Fibroblast of pulmonary artery (primary cell): ENCODE measurements around the gene CKS1B.

ENCODE experiments used
- DNase-seq: peaks from one replicate; pipeline ENCODE4 v3.0.0-alpha.2; 2010; ENCODE audit warnings: low read depth
- H3K4me3 ChIP-seq: replicated peaks from 2 replicates; pipeline ENCODE4 v1.5.1; 2011; ENCODE audit warnings: low read depth, mild to moderate bottlenecking, control low read depth, low read length, moderate library complexity
- TF ChIP-seq, protein P1 (sequence below): IDR thresholded peaks from 2 replicates; pipeline ENCODE4 v1.5.1; 2011; ENCODE audit warnings: mild to moderate bottlenecking, control low read depth, low read length, inconsistent platforms; ENCODE audit errors: missing control alignments

The CKS1B gene

DNA sequence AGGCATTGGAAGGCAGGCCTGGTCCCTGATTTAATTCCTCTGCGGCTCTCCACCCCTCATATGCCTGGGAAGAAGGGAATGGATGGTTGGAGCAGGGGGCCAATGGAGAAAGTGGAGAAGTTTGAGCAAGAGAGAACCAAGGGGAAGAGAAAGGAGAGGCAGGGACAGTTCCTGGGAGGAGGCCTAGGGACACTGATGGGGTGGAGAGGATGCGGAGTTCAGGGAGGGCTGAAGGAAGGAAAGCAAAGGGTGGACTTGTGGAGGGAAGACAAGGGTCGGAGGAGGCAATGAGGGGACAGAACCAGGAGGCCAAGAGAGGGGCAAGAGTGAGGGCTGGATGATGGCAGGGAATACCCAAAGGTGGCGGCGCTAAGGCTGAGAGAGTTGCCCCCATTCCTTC, 35.3 kb downstream of the CKS1B start:
- TF ChIP-seq, protein P1, sequence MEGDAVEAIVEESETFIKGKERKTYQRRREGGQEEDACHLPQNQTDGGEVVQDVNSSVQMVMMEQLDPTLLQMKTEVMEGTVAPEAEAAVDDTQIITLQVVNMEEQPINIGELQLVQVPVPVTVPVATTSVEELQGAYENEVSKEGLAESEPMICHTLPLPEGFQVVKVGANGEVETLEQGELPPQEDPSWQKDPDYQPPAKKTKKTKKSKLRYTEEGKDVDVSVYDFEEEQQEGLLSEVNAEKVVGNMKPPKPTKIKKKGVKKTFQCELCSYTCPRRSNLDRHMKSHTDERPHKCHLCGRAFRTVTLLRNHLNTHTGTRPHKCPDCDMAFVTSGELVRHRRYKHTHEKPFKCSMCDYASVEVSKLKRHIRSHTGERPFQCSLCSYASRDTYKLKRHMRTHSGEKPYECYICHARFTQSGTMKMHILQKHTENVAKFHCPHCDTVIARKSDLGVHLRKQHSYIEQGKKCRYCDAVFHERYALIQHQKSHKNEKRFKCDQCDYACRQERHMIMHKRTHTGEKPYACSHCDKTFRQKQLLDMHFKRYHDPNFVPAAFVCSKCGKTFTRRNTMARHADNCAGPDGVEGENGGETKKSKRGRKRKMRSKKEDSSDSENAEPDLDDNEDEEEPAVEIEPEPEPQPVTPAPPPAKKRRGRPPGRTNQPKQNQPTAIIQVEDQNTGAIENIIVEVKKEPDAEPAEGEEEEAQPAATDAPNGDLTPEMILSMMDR = no peak

DNA sequence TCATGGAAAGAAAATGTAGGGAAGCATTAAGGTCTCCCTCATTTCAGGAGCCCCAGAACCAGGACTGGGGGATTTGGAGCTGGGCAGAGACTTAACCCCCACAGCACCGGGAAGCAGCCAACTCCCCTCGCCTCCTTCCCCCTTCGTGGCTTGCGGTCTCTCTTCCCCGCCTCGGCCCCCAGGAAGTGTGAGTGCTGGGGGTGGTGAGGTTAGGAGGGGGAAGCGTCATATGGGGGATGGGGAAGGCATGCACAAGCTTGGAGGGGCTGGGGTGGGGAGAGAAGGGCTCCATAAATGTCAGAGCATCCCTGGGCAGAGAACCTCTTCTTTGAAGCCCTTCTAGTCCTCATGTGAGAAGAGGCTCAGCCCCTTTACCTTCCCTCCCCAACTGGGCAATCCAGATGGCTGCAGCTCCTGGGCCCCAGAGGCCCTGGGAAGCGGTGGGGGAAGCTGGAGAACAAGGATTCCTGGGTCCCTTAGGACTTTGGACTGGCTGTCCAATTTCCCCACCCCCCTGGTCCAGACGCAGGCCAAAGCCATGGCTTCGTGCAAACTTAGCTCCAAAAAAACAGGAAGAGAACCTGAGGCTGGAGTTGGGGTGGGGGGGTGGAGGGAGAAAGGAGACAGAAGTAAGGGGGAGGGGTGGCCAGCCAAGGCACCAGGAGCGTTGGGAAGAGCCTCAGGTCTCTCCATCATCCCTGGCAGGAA, 35.9 kb downstream of the CKS1B start:
- no peak for DNase-seq
- TF ChIP-seq, protein P1 = no peak
- no peak overlapping the region for H3K4me3 ChIP-seq

More for the DNA sequence above, 35.3 kb downstream of the CKS1B start:
- DNase-seq = no peak
- H3K4me3 ChIP-seq = no peak overlapping the region

DNA sequence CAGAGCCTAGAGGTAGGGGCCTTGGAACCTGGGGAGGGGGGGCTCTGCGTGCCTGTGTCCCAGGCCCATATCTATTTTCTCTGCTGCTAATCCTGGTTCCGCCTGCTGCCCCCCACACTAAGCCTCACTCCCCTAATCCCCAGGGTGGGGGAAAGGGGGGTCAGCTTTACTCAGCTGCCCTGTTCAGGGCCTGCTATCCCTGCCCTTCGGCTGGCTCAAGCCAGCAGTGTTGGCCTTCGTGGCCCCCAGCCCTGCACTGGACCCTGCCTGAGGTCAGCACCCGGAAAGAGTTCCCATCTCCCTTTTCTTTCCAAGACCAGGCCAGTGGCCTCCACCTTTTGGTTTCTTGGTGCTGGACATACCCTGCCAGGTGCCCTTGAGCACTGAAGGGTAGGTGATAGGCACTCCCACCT, 36.5 kb downstream of the CKS1B start:
- TF ChIP-seq, protein P1 = no peak
- no peak overlapping the region for H3K4me3 ChIP-seq
- DNase-seq = no peak

DNA sequence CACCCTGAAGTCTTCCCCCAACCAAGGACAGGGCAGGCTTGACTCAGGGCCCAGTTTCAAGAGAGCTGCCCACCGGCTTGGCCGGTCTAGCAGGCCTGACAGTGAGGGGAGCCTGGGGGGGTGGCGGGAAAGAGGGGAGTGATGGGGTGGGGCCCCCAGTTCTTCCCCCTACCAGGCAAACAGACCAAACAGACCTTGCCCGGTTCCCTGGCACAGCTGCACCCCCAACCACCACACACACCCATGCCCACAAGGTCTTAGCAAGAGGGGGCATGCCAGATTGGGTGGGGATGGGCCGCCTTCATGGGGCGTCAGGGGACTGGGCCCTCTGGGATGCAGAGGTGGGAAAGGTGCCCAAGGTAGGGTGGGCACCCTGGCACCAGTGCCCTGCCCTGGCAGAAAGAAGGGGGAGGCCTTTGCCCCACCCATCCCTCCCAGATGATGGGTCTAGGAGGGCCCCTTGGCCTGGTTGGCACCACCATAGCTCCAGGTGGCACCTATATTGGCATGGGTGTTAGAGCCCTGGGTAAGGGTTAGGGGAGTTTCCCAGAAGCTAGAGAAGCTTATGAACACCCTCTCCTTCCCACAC, 37.0 kb downstream of the CKS1B start:
- DNase-seq = no peak
- TF ChIP-seq, protein P1 = no peak
- H3K4me3 ChIP-seq = no peak overlapping the region

DNA sequence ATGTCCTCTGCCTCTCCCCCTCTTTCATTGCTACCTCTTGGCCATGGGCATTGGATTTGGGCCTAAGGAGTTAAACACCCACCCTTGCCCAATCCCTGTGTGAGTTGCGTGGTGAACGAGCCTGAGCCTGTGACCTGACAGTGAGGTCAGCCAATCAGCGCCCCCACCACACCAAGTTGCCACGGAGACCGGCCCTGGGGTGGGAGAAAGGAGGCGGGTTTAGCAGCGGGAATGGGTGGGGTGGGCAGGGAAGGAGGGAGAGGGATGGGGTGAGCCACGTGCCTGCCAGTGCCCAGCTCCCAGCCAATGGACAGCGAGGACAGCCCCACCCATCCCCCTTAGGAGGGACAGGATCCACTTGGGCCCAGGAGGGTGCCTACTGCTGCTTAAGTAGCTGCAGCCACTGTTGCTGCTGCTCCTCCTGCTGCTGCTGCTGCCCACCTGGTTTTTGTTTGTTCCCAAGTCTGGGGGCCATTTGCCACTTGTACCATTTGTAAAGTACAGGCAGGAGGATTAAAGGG, 37.6 kb downstream of the CKS1B start:
- TF ChIP-seq, protein P1 = no peak
- no peak overlapping the region for H3K4me3 ChIP-seq
- DNase-seq = peak; percentile 39

DNA sequence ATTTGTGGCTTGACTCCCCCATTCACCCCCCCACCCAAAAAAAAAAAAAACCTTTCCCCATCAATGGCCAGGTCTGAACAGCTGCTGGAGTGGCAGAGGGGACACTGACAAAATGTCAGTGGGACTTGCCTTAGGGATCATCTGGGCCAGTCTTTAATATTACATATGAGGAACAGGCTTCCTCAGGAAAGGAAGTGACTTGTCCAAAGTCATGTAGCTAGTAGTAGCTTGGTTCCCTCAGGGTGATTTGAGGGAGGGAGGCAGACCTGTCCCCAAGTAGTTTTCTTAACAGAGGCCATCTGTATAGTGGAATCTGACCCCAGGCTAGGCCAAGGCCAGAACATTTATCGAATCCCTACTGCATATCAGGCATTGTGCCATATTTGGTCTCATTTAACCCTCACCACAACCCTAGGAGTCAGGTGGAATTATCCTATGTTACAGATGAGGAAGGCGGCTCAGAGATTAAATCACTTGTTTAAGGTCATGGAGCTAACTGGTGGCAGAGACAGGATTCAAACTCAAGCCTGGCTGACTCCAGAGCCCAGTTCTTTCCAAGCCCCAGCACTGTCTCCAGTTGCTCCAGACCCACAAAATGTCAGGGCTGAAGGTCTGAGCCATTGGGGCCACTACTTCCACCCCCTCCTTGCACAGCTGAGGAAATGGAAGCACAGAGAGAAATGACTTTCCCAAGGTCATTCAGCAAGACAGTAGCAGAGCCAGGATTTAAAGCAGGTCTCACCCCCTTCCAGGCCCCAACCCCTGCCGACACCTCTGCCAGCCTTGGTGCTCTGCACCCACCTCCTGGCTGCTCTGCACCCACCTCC, 38.5 kb downstream of the CKS1B start:
- H3K4me3 ChIP-seq = no peak overlapping the region
- no peak for DNase-seq
- TF ChIP-seq, protein P1 = no peak
